Mesenteric fat pad (tissue), 1 donor: ENCODE measurements around the gene LBH. TPM values are rescaled to one million over a fixed set of nuclear protein-coding genes. Genes with fewer than 3 reads are reported as not detected.
A peak's percentile ranks its signal among the peaks of the same experiment; 100 is the strongest.
"Not testable (repeated sequence)": the region's sequence is repeated elsewhere in the genome, so short reads cannot be mapped to it uniquely, and the experiment has no call there.

Experiments
- DNase-seq: peaks from one replicate; pipeline ENCODE4 v3.0.0-alpha.2; 2020; ENCODE audit warnings: low spot score
- total RNA-seq: library from RNA; stranded (reverse); fragmentation: NEBNext Ultra II Directional; extraction: Animal tissue kit (Norgen Biotek cat#: 25700); gene quantifications from one replicate; pipeline ENCODE4 v1.2.1, GENCODE V29; 2021
- donor health status: DM: yes; HTN: yes; CAD: no.

Gene LBH
- total RNA-seq, 1 donor from 2014 or later = 34.9 TPM

DNA sequence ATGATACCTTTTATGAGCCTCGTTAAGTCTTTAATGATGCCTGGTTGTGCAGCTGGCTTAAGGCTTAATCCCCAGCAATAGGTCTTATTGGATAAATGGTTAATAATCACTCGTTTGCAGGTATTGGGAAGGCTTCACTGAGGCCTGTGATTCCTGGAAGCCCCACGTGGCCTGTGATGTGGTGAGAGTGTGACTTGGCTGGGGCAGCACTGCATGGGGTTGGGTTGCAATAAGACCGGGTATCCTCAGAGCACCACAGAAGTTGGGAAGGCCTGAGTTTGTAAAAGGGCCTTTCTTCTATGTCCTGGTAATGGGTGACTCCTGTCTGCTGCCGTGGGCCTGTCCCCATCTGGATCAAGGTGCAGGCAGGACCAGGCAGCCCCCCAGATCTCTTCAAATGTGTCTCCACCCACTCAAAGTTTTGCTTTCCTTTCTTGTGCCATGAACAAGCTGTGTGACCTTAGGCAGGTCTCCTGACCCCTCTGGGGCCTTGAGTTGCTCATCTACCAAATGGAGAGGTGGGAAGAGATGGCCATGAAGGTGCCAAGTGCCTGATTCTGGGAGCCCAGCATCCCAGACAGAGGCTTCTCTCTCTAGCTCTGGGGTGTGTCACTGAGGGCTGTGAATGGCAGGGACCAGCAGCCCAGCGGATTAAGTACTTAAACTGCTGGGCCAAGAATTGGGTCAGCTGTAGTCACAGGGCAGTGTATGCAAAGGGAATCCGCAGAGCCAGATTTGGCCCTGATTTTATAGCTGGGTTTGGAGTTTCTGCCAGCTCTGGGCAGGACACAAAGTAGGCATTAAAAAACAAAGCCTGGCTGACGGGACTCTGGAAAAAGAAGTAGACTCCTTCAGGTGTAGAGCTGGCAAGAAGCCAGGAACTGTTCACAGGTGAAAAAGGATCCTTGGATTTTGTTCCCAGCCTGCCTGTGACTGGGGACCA lies 24.4 kb downstream of the LBH start:
- peak; percentile 45 for DNase-seq

DNA sequence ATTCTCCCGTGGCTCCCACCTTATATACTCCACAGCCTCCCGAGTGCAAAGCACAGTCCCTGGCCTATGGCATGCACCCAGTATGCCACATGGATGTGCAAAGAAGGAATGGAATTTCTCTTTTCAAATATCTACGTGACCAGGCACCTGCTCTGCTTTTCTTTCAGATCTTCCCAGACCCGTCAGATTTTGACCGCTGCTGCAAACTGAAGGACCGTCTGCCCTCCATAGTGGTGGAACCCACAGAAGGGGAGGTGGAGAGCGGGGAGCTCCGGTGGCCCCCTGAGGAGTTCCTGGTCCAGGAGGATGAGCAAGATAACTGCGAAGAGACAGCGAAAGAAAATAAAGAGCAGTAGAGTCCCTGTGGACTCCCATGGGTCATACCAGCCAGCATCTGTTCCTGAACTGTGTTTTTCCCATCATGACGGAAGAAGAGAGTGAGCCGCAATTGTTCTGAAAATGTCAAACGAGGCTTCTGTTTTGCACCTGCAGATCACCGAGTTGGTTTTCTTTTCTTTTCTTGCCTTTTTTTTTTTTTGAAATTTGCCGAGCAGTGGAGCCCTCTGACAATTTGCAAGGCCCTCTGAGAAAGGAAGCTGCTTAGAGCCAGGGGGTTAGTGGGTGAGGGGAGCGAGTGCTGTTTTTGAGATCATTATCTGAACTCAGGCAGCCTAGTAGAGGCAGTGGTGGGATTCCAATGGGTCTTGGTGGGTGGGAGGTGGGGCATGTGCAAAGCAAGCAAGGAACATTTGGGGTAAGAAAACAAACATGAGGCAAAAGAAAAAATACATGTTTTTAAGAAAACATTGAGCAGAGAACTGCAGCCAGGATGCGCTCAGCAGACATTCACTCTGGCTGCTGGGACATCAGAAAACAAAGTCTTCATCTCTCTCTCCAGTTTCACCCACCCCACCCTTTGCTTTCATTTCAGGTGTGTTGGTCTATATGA lies 26.2 kb downstream of the LBH start:
- DNase-seq = peak; percentile 59

DNA sequence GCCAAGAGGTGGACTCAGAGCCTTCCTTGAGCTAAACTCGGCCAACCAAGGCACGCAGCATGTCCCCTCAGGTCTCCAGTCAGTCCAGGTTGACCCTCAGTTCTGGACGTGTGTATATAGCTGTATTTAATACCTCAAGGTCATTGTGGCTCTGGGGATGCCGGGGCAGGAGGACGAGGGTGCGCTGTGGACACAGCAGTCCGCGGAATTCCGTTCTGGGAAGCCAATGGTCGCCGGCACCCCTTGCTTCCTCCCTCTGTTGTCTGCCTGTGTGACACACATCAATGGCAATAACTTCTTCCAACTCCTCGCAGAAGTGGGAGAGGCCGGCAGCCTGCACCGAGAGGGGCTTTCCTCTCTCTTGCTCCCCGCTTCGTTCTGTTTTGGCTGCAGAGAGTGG lies 27.7 kb downstream of the LBH start:
- DNase-seq = peak; percentile 83

DNA sequence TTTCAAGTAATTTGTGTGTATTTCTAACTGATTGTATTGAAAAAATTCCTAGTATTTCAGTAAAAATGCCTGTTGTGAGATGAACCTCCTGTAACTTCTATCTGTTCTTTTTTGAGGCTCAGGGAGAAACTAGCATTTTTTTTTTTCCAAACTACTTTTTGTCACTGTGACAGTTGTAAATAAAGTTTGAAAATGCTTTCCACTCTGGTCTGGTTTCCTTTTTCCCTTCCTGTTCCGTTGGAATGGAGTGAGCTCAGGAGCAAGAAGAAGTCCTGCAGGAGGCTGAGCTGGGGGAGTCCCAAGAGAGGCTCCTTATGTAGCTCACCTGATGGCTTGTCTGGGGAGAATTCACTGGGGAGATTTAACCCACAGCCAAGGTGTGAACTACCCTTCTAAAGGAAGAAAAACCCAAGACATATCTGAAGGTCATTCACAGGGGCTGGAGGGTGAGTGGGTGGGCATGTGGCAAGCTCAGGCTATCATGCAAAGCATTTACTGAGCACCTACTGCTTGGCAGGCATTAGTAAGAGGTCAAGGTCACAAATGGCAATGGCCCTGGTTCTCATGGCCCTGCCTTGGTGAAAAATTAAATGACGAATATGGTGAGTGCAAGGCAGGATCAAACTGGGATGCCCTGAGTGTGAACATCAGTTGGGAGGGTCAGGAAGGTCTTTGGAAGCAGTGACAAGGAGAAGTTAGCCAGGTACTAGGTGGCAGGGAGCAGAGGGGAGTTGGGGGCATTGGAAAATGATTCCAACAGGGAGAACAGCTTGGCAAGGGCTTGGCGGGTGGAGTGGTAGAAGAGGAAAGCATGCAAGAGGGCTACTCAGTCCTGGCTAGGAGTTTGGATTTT lies 28.7 kb downstream of the LBH start:
- DNase-seq = peak; percentile 24

DNA sequence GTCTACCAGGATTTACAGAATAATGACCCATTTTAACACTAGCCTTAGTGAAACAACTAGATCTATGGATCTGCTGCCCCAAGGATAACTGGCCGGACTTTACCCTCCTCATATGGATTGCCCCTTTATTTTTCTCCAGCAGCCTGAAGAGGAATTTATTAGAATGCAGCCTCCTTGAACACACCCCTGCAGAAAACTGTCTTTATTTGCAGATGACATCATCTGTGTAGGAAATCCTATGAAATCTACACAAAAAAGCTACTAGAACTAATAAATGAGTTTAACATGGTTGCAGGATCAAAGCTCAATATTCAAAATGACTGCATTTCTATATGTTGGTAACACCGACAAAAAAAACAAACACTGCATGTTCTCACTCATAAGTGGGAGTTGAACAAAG lies 29.6 kb downstream of the LBH start:
- DNase-seq = no peak

DNA sequence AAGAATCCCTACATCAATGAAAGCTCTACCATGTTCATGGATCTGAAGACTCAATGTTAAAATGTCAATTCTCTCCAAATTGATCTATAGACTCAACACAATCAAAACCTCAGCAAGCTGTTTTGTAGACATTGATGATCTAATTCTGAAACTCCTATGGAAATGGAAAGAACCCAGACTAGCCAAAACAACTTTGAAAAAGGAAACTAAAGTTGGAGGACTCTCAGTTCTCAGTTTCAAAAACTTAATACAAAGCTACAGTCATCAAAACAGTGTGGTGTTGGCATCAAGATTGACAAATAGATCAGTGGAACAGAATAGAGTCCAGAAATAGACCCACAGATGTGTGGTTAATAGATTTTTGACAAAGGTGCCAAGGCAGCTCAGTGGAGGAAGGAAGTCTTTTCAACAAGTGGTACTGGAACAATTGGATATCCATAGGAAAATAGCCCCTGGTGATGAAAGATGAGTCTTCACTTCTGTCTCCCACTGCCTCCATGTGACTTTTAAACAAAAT lies 30.4 kb downstream of the LBH start:
- no peak for DNase-seq

DNA sequence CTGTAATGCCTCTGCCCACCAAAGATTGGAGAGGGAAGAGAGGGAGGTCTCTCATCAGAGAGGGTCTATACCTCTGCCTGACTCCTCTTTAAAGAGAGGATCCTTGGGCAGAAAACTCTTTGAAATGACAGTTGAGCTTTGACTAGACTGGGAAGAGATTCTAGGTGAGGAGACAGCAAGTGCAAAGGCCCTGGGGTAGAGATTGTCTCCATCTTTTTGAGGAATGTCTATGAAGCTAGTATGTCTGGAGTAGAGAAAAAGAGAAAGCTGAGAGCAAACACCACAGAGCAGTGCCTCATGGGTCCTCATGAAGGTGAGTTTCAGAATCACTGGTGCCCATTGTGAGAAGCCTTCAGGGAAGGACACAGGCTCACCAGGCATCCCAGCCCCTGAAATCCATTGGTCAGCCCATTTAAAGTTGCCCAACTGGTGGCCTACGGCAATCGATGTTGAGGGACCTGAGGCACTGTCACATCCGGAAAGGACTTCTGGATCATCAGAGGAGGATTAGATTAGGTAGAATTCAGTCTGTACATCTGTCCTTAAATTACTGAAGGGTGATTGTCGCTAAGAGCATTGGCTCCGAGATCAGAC lies 31.5 kb downstream of the LBH start:
- no peak for DNase-seq

DNA sequence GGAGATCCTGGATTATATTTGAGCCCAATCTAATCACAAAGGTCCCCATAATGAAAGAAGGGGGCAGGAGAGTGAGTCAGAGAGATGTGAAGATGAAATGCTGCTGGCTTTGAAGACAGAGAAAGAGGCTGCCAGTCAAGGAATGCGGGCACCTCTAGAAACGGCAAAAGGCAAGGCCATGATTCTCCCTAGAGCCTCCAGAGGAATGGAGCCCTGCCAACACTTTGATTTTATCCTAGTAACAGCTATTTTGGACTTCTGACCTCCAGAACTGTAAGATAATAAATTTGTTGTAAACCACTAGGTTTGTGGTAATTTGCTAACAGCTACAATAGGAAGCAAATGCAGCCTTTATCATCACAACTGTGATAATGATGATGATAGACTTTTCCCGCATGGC lies 32.9 kb downstream of the LBH start:
- DNase-seq = no peak

DNA sequence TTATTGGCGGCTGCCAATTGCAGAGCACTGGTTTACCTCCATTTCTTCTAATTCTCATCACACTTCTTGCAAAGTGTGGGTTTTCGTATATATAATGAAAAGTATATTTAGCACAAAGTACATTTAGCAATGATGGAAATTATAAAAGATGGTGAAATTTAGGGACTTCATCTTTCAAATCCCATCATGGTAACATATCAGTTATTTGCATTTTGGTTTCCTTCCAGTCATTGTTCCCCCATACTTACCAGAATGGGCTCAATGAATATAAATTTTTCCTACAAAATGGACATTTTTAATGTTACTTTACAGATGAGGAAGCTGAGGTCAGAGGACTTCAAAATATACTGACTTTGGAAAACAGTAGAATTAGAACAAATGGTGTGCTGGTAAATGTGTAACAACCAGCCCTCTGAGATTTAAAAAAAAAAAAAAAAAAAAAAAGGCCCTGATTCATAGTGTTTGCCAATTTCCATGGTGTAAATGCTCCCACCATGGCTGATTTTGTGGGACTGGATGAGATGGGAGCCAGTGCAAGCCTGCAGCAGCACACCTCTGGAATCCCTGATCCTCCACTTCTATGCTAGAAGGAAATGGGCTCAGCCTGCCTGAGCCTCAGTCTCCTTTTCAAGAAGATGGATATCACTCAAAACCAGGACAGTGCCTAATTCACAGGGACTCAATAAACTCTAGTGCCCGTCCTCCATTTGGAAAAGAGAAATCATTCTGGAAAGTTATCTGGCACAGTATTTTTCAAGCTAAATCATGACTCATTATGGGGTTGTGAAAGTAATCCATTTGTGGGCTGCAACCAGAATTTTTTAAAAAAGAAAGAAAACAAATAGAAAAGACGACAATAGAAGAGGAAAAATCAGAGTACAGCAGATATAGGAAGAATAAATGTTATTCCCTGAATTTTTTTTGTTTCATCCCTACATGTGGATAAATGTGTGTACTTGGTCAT lies 34.0 kb downstream of the LBH start:
- DNase-seq = no peak

DNA sequence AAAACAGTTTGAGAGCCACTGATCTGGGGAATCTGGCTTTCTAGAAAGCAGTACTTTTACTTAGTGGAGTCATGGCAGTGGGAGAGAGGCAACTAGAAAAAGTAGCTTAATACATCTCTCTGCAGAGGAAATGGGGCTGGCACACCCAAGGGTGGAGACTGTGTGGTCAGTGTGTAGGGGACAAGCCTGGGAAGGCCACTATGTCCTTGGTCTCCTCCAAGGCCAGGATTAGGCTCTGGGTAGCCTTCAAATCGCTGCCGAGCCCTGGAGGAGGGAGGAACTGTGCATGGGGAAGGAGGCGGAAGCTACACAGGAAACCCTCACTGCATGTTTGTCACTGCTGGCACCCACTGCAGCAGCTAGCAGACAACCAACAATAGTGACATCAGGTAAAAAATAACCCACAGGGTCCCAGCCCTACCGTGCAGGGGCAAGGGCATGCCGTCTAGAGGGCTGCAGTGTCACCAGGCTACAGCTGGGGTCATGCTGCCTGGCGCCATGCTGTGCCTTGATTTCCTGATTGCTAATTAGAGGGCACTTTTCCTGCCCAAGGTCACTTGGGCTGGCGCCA lies 34.8 kb downstream of the LBH start:
- DNase-seq = no peak

DNA sequence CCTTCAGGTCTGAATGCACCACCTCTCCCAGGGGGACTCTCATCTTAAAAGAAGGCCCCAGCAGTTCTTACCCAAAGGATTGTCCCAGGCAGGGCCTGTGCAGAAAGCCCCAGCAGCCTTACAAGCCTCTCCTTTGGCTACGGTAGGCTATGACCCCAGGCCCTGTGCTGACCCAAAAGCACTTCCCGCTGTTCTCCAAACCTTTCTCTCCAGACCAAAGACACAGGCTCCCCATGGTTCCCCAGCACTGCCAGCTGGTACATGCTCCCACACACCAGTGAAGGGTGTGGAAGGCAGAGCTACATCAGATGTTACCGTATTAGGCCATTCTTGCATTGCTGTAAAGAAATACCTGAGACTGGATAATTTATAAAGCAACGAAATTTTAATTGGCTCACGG lies 35.4 kb downstream of the LBH start:
- DNase-seq = no peak

DNA sequence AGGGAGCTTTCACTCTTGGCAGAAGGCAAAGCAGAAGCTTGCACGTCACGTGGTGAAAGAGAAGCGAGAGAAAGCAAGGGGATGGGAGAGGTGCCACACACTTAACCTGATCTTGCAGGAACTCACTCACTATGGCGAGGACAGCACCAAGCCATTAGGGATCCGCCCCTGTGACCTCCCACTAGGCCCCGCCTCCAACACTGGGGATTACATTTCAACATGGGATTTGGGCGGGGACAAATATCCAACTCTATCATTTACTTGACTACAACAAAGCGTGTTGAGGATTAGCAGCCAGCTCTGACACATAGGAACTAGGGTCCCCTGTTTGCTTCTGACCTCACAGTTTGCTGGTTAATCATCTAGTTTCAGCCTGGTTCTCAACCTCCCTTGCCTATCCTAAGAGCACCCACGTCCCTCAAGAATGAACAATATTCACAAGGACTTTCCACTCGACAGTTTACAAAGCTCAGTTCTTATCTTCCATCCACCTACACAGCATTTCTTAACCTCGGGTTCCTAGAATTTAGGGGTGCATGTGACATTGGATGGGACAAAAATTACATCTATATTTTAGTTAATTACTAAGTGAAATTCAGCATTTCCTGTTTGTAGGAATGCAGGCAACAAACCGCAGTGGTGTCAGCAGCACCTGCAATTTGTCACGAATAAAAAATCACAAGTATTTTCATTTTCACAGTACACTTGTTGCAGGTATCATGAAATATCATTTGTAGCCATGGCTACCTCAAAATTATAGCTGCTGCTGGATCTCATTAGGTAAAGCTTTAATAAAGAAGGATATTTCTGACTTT lies 36.0 kb downstream of the LBH start:
- no peak for DNase-seq

DNA sequence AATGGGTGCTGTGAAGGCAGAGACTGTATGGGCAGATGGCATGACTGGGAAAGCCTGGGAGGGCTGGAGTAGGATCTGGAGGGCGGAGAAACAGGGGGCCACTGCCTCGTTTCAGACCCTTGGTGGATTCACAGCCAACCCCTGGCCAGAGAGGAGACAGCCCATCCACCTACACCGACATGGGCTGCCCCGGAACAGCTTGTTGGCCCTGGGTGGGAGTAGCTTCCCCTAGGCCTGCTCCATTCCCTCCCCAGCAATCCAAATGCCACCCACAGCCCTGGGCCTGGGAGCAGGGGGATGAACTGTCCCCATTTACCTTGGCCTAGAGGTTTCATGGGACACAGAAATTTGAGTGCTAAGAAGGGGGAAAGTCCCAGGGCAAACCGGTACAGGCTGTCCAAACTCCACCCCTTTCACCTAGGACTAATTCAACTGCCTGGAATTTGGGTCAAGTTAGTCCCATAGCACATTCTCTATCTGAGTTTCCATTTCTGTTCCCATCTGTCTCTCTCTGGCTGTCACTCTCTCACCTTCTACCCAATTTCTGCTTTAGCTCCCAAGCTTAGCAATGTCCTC lies 37.0 kb downstream of the LBH start:
- no peak for DNase-seq

DNA sequence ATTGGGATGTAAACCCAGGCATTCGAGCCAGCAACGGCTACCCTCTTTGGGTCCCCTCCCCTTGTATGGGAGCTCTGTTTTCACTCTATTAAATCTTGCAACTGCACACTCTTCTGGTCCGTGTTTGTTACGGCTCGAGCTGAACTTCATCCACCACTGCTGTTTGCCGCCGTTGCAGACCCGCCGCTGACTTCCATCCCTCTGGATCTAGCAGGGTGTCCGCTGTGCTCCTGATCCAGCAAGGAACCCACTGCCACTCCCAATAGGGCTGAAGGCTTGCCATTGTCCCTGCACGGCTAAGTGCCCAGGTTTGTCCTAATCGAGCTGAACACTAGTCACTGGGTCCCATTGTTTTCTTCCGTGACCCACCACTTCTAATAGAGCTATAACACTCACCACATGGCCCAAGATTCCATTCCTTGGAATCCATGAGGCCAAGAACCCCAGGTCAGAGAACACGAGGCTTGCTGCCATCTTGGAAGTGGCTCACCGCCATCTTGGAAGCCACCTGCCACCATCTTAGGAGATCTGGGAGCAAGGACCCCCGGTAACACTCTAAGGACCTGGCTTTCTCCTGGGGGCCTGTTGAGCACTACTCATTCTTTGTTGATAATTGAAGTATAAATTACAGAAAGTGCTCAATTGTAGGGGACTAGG lies 37.9 kb downstream of the LBH start:
- DNase-seq = not testable (repeated sequence)

DNA sequence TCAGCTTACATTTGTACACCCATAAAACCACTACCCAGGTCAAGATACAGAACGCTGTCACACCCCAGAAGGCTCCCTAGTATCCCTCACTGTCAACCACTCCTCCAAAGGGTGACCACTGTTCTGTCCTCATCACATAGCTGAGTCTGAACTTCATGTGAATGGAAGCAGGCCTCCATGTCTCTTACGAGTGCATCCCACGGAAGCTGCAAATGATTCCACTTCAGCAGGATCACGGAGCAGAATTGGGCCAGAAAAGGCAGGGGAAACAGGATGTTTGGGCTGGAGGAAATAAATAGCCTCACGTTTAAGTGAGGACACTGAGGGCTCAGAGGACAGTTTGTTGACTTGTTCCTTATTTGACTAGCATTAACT lies 38.4 kb downstream of the LBH start:
- no peak for DNase-seq

DNA sequence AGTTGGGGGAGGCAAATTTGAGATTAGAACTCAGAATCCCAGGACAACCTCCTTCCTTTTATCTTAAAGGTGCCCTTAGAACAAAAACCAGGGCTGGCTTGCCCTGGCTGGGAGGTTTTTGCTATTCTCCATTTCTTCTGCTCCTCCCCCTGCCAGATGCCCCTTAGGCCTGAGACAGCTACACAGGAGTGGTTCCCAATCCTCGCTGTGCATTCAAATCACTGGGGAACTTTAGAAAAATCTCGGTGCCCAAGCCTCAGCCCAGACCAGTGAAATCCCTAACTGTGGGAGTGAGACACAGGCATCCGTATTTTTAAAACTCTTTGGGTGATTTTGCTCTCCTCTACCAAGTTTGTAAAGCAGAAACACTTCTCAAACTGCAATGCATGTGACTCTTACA lies 38.8 kb downstream of the LBH start:
- DNase-seq = no peak

DNA sequence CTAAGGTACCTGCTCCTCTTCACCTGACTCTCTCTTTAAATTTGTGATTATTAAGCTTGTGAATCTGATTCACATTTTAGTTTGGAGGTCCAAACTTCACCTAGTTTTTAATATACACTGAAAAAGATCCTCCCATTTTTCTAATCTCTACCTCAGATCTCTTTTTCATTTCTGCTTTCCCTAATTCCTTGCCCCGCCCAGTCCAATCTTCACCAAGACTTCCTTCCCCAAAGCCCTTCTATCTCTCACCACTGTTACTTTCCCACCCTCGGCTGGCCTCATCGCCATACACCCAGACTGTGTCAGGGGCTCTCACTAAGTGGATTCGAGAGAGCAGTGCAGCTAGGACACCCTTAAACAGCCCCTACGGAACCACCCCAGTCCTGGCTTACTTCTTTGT lies 40.0 kb downstream of the LBH start:
- peak; percentile 20 for DNase-seq
